ENCODE data around the gene ACAN.

The ACAN gene

GRCh38 chr15:88803241-88803919 is at the start of gene ACAN:
Gene ACAN, plus strand, starts transcription at chr15:88803436. Its CDS starts 32,771 bp downstream, at chr15:88836207.
- DNase-seq: no peak

DNA sequence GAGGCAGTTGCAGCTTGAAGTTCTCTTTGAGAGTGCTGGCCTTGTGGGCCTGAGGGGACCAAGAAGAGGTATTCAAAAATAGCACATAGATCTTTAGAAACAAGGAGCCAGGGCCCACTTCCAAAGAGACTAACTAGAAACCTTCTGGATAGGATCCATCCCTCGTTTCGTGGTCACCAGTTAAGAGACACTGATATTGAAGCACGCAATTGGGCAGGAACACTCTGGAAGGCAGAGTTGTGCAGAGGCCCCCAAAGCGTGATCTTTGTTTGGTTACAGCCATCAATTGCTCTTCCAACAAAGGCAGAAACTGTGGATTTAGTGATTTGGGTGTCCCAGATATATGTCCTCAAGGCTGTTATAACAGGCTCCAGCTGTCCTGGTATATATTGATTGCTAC is 46.7 kb upstream of the ACAN start:
- DNase-seq: no peak

- DNase-seq: no peak
Observed at GRCh38 chr15:88756921-88757320, 46.3 kb upstream of the ACAN start.

- no peak for DNase-seq
Observed at GRCh38 chr15:88759872-88760271, 43.4 kb upstream of the ACAN start.

DNA sequence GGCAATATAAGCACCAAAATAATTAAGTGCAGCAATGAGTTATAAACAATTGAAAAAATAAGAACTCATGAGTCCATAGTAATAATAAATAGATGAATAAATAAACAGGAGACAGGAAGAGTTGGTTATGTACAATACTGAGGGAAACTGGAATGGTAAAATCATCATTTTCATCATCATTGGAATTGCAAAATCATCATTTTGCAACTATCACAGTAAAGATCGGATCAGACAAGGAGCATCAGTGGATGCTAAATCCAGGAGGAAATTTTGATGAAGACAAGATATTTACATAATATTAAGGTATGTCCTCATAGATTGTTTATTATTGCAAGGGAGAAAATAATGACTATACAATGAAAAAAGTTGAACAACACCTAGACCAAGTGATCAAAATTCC is 38.8 kb upstream of the ACAN start:
- DNase-seq: no peak

- no peak for DNase-seq
Observed at GRCh38 chr15:88765212-88765611, 38.0 kb upstream of the ACAN start.

DNA sequence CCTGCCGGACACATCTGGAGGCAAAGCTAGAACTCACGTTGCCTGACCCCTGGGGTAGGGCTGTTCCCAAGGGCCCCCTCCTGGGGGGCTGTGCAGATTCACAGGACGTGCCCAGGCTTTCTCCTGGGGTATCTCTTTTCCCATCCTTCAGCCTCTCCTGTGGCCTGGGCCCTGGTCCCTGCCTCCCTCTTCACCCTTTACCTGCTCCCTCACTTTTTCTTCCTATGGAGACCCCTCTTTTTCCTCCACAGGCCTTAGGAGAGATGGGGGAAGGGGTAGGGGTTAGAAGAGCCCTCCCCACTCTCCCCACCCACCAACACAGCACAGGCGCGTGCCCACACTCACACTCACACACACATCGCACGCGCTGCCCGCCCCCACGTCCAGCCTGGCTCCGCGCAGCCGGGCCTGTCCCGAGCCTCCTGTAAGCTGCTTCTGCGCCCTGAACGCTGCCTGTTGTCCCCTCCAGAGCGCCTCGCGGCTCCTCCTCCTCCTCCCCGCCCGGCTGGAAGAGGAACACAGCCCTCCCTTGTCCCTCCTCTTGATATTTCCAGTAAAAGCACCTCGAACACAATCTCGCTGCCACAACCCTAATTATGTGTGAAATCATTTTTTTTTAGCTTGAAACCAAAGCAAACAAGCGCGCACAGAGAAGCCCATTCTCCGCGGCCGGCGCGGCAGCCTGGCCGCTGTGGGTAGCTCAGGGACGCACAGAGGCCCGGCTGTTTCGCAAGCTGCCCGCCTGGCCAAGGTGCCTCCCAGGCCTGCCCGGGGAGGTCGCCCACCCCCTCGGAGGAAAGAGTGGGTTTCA is 33.9 kb upstream of the ACAN start:
- DNase-seq: no peak

DNA sequence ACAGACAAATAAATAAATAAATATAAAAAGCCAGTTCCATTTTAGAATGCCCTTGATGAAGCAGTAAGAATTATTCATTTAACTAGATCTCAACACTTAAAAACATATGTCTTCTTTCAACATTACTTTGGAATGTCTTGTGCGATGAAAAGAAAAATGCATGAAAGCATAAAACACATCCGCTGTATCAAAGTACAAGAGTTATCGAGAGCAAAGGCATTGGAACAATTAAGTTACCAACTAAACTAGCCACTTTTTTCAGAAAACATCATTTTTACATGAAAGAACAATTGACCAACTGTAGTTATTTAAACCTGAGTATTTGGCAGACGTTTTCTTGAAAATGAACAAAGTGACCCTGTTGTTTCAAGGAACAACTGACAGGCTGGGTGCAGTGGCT is 27.5 kb upstream of the ACAN start:
- DNase-seq: no peak

GRCh38 chr15:88776646-88777045 is 26.6 kb upstream of the ACAN start:
- no peak for DNase-seq

- DNase-seq: no peak
Observed at GRCh38 chr15:88779944-88780343, 23.3 kb upstream of the ACAN start.

- DNase-seq: no peak
Observed at GRCh38 chr15:88782465-88782864, 20.8 kb upstream of the ACAN start.

- DNase-seq: no peak
Observed at GRCh38 chr15:88785217-88785616, 18.0 kb upstream of the ACAN start.

GRCh38 chr15:88788036-88788435 is 15.2 kb upstream of the ACAN start:
- no peak for DNase-seq

GRCh38 chr15:88788816-88789215 is 14.4 kb upstream of the ACAN start:
- no peak for DNase-seq

DNA sequence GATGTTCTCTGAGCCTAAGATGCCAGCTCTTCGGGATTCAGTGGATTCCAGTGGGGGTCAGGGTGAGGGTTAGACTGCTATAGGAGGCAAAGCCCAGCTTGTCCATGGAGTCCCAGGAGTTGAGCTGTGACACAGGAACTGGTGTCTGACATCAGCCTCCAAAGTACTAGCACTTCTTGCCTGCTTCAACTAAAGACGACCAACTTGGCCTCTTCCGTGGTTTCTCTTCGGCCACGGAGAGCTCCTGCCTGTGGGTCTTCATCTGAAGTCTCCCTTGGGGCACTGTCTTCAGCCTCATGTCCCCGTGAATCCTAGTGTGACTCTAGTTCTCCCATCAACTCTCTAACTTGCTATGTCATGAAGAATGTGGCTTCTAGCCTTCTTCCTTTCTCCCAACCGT is 12.8 kb upstream of the ACAN start:
- DNase-seq: no peak

DNA sequence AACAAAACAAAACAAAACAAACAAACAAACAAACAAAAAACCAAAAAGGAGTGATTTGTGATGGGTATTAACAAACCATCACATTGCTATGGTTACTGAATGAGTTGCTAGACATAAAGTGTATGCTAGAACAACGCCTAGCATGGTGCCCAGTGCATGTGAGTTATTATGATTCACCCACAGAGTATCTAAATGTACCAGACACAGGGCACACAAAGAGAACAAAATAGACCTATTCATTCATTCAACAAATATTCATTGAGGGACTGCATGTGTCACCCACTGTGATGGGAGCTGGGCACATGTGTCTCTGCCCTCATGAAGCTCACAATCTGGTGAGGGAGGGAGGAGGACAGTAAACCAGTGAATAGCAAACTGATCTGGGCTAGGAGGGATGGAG is 11.6 kb upstream of the ACAN start:
- no peak for DNase-seq

DNA sequence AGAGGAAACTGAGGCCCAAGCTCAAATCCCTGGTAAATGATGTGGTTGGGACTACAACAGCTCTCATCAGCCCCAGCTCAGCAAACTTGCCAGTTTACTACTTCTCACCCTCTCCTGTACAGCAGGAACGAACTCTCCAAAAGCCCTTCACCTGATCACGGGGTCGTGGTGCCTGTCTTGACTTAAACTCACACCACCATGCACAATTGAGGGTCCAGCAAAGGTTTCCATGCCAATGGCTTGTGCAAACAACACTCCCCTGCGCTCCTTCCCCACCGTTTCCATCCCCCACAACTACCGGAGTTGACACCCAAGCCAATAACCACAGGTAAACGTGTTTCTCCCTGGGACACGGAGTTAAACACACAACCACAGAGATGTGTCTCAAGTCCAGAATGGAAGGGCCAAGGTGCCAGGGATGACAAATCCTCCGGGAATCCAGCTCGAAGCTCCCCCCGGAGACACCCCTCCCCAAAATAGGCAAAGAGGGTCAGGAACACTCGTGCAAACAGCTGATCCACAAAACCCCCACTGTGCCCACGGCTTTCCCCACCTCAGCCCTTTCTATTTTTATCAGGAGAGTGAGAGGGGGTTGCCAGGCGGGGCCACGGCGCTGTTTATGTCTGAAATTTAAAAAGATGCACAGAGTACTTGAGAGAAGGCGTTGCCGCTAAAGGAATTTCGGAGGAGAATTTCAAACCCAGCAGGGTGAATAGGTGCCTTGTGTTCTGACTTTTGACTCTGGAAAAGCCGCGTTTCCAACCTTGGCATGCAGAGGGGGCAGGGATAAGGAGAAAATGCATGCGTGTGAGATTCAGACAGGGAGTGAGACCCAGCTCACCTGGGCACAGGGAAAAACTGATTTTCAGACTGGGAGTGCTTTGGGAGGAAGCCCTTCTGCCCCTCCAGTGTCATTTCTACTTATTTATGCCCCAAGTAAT is 10.6 kb upstream of the ACAN start:
- no peak for DNase-seq

DNA sequence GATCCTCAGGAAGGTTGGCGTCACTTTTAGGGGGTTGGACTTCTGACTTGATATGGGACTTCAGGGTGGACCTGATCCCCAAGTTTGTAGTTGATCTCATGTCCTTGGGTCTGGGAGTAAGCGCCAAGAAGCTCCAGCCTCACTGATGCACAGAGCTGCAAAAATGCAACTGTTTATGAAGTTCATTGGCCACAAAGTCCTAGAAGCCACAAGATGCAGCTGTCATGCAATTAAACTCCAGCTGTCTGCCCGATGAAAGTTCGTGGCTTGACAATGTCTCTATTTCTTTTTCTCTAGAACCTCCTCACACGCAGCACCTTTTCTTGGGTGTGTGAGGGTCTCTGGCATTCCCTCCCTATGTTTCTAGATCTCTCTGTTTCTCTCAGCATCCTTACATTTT is 9.2 kb upstream of the ACAN start:
- no peak for DNase-seq

DNA sequence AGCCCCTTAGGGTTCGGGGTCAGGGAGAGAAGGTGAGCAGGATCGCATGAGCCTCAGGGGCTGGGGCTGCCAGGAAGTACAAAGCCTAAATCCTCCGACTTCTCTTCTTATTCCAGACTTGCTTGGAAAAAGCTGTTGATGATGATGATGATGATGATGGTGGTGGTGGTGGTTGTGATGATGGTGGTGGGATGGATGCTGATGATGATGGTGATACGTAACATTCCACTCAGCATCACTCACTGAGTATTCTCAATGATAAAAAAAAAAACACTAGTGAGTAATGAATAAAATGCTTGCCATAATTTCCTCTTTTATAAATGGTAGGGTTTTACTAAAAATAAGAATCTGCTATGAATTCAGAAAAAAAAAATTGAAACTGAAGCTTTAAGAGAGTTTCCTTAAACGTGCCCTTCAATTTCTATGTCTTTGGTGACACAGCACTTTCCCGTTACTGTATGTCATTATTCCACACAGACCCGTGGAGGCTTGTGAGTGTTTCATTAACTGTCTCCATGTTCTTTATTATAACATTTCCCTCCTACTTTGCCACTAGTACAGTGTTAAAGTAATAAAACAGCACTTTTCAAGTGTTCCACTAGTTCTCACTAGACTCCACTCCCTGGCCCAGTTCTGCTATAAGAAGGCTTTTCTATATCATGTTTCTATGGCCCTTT is 5.4 kb upstream of the ACAN start:
- no peak for DNase-seq

- no peak for DNase-seq
Observed at GRCh38 chr15:88799341-88799740, 3.9 kb upstream of the ACAN start.

DNA sequence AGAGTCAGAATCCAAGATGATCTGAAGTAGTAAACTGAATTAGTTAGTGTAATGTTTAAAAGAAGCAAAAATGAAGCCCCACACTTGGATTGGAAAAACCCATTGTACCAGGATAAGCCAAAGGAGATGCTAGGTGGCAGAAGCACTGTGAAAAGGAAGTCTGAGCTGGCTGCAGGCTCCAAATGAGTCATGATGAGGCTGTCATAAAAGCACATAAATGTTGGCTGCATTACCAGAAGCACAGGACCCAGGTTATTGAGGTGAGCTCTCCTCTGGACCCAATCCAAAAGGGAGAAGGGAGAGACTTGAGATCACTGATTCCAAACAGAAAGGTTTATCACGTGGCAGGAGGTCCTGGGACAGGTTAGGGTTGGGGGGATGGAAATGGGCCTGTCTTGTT is 3.2 kb upstream of the ACAN start:
- no peak for DNase-seq

DNA sequence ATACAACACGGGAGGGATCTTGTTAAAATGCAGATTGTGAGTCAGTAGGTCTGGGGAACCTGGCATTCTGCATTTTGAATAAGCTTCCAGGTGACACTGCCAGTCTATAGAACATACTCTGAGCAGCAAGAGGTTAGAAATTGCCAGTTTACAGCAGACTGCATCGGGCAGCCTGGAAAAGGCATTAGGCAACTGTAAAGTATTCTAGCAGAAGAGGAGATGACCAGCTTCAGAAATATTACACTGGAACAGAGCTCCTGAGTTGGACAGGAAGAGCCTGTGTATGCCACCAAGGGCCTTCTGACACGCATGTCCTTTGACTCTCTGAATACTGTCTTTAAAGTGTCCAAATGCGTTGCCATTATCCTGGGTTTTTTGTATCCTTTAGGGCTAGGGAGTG is 2.5 kb upstream of the ACAN start:
- no peak for DNase-seq

Measured in activated CD4-positive, alpha-beta T cell treated with anti-CD3 and anti-CD28 coated beads, Interleukin-2, amount 50 U/mL, for 4 hours (primary cell).